ENCODE data around the gene EPHA1.
"Not testable (repeated sequence)": the region's sequence is repeated elsewhere in the genome, so short reads cannot be mapped to it uniquely, and the experiment has no call there.

Gene EPHA1

DNA sequence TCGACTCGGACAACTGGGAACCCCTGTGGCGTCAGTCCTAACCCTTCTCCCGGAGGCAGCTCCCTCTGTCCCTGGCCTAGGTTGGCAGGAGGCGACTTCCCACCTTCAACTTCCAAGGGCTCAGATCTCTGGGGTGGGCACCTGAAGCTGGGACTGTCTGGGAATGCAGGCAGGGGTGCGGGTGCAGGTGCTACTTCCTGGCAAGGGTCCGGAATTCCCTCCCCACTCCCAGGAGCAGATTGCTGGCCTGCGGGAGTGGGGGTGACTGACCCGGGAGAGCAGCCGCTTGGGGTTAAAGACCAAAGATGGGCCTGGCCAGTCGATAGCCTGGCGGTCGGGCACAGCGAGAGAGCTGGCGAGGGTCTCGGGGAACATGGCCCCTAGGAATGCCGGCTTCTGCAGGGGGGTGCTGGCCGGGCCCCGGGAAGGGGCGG is 387 bp downstream of the EPHA1 start:
- intact Hi-C loops (cut with DNase I), result no loop called here
- peak in 1 of 42 donors; percentile 5 for DNase-seq

DNA sequence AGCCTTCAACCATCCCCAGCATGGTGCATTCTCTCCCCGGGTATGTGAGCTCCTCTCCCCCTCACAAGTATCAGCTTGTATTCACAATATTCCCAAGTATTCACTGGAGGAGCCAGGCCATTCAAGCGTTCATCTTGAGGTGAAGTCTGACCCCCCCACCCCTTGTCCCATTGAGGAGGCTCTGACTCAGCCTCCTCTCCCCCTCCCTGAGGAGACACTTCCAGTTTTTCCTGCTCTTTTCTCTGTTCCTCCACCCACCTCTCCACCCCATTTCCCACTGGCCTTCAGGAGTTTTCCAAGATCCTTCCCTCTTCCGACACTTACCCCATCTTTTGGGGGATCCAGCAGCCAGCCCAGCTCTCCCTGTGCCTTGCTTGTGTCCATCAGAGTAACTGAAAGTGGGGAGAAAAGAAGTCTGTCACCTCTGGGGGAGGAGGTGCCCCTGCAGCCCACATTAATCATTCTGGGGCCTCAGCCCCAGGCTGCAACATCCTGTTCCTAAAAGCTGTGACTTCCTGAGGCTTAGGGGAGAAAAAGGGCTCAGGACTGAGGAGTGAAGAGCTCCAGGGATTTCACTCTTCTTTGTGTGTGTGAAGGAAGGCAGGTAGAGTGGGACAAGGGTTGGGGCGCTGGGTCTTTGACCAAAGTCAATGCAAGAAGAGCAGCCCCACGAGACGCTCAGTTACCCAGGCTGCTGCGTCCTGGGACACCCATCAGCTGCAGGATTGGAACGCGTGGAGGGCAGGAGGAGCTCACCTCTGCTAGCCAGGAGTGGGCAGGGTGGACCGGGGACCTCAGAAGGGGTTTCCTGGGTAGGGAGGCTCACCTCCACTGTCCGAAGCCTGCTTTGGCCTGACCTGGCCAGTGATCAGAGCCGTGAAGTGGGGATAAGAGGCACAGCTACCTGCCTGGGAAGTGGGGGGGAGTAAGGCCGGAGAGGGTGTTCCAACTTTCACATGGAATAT is 1.1 kb downstream of the EPHA1 start:
- DNase-seq, result peak in 1 of 42 donors; percentile 6
- intact Hi-C loops (cut with DNase I), result no loop called here

DNA sequence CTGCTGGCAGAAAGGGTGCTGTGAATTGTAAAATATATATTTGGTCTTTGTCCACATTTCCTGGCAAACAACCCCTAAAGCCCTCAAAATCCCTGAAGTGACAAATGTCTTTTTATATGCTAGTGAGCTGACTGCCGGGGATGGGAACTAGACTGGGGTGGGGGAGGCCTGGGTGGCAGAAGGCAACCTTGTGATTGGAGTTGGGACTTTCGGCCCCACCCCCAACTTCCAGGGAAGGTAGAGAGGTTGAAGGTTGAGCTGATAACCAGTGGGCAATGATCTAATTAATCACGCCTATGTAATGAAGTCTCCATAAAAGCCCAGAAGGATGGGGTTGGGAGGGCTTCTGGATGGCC is 2.7 kb downstream of the EPHA1 start:
- intact Hi-C loops (cut with DNase I), result no loop called here

GRCh38 chr7:143405173-143406001 is 3.3 kb downstream of the EPHA1 start:
- DNase-seq, result no peak
- intact Hi-C loops (cut with DNase I), result no loop called here

More for the DNA sequence above, 2.7 kb downstream of the EPHA1 start:
- no peak for DNase-seq

GRCh38 chr7:143402233-143402632 is 6.4 kb downstream of the EPHA1 start:
- DNase-seq; intact Hi-C loops (cut with DNase I): not testable (repeated sequence)

DNA sequence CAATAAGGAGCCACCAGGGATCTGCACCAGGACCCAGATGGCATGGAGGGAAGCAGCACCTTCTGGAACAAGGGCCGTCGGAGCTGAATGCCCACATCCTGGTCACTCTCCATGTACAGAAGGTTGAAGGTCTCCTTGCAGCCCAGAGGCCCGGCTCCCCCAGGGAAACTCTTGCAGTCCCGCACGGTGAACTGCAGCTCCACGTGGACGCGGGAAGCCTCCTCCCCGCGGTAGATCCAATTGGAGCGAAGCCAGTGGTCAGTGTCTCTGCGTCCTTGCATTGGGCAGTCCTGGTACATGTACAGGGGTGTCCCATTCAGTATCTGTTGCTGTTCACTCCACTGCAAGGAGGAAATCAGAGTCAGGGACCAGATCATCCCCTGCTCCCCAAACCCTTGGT is 7.4 kb downstream of the EPHA1 start:
- DNase-seq, result no peak
- intact Hi-C loops (cut with DNase I), result no loop called here

- no peak for DNase-seq
- intact Hi-C loops (cut with DNase I), result no loop called here
Observed at GRCh38 chr7:143399642-143400041, 9.0 kb downstream of the EPHA1 start.

- DNase-seq, result no peak
- intact Hi-C loops (cut with DNase I), result no loop called here
Observed at GRCh38 chr7:143399151-143399550, 9.5 kb downstream of the EPHA1 start.

- DNase-seq, result no peak
Observed at GRCh38 chr7:143398616-143399015, 10.0 kb downstream of the EPHA1 start.

GRCh38 chr7:143397710-143398530 is 10.7 kb downstream of the EPHA1 start:
- intact Hi-C loops (cut with DNase I), result no loop called here
- no peak for DNase-seq

More at GRCh38 chr7:143398616-143399015, 10.0 kb downstream of the EPHA1 start:
- intact Hi-C loops (cut with DNase I), result no loop called here

GRCh38 chr7:143396625-143397556 is 11.8 kb downstream of the EPHA1 start:
- peak in 1 of 42 donors; percentile 38 for DNase-seq
- intact Hi-C loops (cut with DNase I), result no loop called here

GRCh38 chr7:143396182-143396581 is 12.5 kb downstream of the EPHA1 start:
- intact Hi-C loops (cut with DNase I), result no loop called here
- DNase-seq, result peak in 1 of 42 donors; percentile 25

- peak in 28 of 42 donors; percentile 13 to 74 (median 46) for DNase-seq
- intact Hi-C loops (cut with DNase I), result no loop called here
Observed at GRCh38 chr7:143395187-143396149, 13.2 kb downstream of the EPHA1 start.

DNA sequence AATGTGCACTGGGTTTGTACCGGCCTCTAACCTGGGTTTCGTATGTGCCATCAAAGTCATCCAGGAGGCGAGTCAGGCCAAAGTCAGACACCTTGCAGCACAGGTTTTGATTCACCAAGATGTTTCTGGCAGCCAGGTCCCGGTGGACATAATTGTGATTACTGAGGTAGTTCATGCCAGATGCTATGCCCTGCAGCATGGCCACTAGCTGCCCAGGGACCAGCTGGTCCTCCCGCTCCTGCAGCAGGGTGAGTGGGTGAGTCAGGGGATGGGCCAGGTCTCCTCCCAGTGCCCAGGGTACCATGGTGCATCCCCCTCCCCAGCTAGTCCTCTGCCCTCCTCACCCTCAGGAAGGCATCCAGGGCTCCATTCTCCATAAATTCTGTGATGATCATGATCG is 13.9 kb downstream of the EPHA1 start:
- intact Hi-C loops (cut with DNase I), result no loop called here
- no peak for DNase-seq

- intact Hi-C loops (cut with DNase I), result no loop called here
- DNase-seq, result no peak
Observed at GRCh38 chr7:143394068-143394467, 14.6 kb downstream of the EPHA1 start.

DNA sequence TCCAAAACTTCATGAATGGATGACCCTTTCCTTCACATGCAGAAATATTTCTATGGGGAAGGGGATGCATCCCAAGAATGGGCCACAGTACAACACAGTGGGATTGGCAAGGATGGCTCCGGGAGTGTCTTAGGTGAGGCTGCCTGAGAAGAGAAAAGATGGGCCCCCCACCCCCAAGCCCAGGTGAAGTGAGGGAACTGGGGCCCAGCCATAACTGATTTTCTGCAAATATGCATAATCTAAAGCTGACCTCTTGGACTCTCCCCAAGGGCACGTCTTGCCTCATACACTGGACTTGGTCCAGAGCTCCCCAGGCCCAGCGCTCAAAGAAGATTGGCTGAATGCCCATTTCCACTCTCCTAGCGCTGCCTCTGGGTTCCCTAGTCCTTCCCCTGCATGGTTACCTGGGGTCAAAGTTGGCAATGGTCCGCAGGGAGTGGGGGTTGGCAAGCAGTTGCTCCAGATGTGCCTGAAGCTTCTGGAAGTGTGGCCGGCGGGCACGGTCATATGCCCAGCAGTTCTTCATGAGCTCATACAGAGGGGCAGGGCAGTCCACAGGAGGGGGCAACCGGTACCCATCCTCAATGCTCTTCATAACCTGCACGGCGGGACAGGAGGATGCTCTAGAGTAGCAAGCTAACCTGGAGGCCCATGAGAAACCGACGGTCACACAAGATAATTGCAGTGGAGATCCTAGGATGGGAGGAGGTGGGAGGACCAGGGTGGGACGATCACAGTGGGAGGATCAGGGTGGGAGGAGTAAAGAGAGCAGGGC is 15.2 kb downstream of the EPHA1 start:
- peak in 1 of 42 donors; percentile 12 for DNase-seq
- intact Hi-C loops (cut with DNase I), result no loop called here
